ENCODE measurements around the gene UGT2A2. TPM values are rescaled to one million over a fixed set of nuclear protein-coding genes. Genes with fewer than 3 reads are reported as not detected.

Gene UGT2A2
- total and polyA plus RNA-seq, 9 donors: 0.09 TPM; not detected in 8

GRCh38 chr4:69583543-69583942 is 55.9 kb downstream of the UGT2A2 start:
- Histone ChIP-seq H3K27me3 (ENCODE audit: control insufficient read depth, insufficient read depth, low read length) (no peaks in the 10 kb centered on the region), H3K27ac (ENCODE audit: low read length) (no peak overlapping the region), H3K4me3 (ENCODE audit: low read length) (no peak overlapping the region), H3K9me3 (replicated peaks; ENCODE audit: control insufficient read depth, low read depth, low read length) (no peaks in the 10 kb centered on the region), H3K4me1 (ENCODE audit: control insufficient read depth, insufficient read depth, low read length) (no peaks in the 10 kb centered on the region), H3K36me3 (ENCODE audit: control insufficient read depth, insufficient read depth, low read length) (no peaks in the 10 kb centered on the region)
- WGBS (ENCODE audit: insufficient coverage): no CpG with 5 or more reads among the region's 2 CpGs
- DNase-seq: no peak

GRCh38 chr4:69577245-69577644 is 62.2 kb downstream of the UGT2A2 start:
- DNase-seq: no peak
- Histone ChIP-seq H3K36me3 (ENCODE audit: control insufficient read depth, insufficient read depth, low read length) (no peaks in the 10 kb centered on the region), H3K27ac (ENCODE audit: low read length) (no peak overlapping the region), H3K4me1 (ENCODE audit: control insufficient read depth, insufficient read depth, low read length) (no peaks in the 10 kb centered on the region), H3K4me3 (ENCODE audit: low read length) (no peak overlapping the region), H3K27me3 (ENCODE audit: control insufficient read depth, insufficient read depth, low read length) (no peaks in the 10 kb centered on the region), H3K9me3 (replicated peaks; ENCODE audit: control insufficient read depth, low read depth, low read length) (no peaks in the 10 kb centered on the region)
- no CpG with 5 or more reads among the region's 1 CpG for WGBS (ENCODE audit: insufficient coverage)

GRCh38 chr4:69576251-69576877 is 63.1 kb downstream of the UGT2A2 start:
- Histone ChIP-seq H3K27ac (ENCODE audit: low read length) (no peak overlapping the region), H3K27me3 (ENCODE audit: control insufficient read depth, insufficient read depth, low read length) (no peaks in the 10 kb centered on the region), H3K4me3 (ENCODE audit: low read length) (no peak overlapping the region), H3K4me1 (ENCODE audit: control insufficient read depth, insufficient read depth, low read length) (no peaks in the 10 kb centered on the region), H3K36me3 (ENCODE audit: control insufficient read depth, insufficient read depth, low read length) (no peaks in the 10 kb centered on the region), H3K9me3 (replicated peaks; ENCODE audit: control insufficient read depth, low read depth, low read length) (no peaks in the 10 kb centered on the region)
- WGBS (ENCODE audit: insufficient coverage): 95% methylated on average over 20 of the region's 24 CpGs
- no peak for DNase-seq

GRCh38 chr4:69568787-69569186 is 70.7 kb downstream of the UGT2A2 start:
- no peak overlapping the region for H3K4me3 ChIP-seq (ENCODE audit: low read length)
- no peak overlapping the region for H3K27ac ChIP-seq (ENCODE audit: low read length)
- no peaks in the 10 kb centered on the region for H3K9me3 ChIP-seq (replicated peaks; ENCODE audit: control insufficient read depth, low read depth, low read length)
- no peak for DNase-seq
- no peaks in the 10 kb centered on the region for H3K36me3 ChIP-seq (ENCODE audit: control insufficient read depth, insufficient read depth, low read length)
- WGBS (ENCODE audit: insufficient coverage): no CpG with 5 or more reads among the region's 1 CpG
- no peaks in the 10 kb centered on the region for H3K4me1 ChIP-seq (ENCODE audit: control insufficient read depth, insufficient read depth, low read length)
- no peaks in the 10 kb centered on the region for H3K27me3 ChIP-seq (ENCODE audit: control insufficient read depth, insufficient read depth, low read length)

DNA sequence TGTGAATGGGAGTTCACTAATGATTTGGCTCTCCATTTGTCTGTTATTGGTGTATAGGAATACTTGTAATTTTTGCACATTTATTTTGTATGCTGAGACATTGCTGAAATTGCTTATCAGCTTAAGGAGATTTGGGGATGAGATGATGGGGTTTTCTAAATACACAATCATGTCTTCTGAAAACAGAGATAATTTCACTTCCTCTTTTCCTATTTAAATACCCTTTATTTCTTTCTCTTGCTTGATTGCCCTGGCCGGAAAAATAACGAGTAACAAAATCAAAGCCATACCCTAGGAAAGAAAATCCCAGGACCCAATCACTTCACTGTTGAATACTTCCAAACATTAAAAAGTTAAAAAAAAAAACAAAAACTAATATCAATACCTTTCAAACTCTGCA is 76.0 kb downstream of the UGT2A2 start:
- Histone ChIP-seq H3K4me1 (ENCODE audit: control insufficient read depth, insufficient read depth, low read length) (no peaks in the 10 kb centered on the region), H3K27me3 (ENCODE audit: control insufficient read depth, insufficient read depth, low read length) (no peaks in the 10 kb centered on the region), H3K4me3 (ENCODE audit: low read length) (no peak overlapping the region), H3K36me3 (ENCODE audit: control insufficient read depth, insufficient read depth, low read length) (no peaks in the 10 kb centered on the region), H3K9me3 (replicated peaks; ENCODE audit: control insufficient read depth, low read depth, low read length) (no peaks in the 10 kb centered on the region), H3K27ac (ENCODE audit: low read length) (no peak overlapping the region)
- DNase-seq: no peak
- 0% methylated on average over 1 of the region's 2 CpGs for WGBS (ENCODE audit: insufficient coverage)

DNA sequence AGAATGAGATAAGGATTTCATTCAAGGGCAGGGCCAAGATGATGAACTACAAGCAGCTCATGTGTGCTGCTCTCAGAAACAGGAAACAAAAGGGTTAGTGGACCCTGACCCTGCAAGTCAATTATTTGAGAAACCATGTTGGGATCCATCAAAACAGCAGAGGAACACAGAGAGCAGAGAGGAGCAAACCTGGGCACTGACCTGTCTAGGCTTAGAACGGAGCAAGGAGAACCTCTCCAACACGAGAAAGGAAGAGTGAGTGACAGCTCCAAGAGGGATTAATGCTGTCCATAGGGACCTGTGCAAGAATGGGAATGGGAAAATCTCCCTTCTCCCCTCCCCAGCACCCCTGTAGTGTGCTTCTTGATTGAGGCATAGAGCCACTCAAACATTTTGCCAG is 89.8 kb downstream of the UGT2A2 start:
- Histone ChIP-seq H3K36me3 (ENCODE audit: control insufficient read depth, insufficient read depth, low read length) (no peaks in the 10 kb centered on the region), H3K27me3 (ENCODE audit: control insufficient read depth, insufficient read depth, low read length) (no peaks in the 10 kb centered on the region), H3K9me3 (replicated peaks; ENCODE audit: control insufficient read depth, low read depth, low read length) (no peaks in the 10 kb centered on the region), H3K4me1 (ENCODE audit: control insufficient read depth, insufficient read depth, low read length) (no peaks in the 10 kb centered on the region), H3K4me3 (ENCODE audit: low read length) (no peak overlapping the region), H3K27ac (ENCODE audit: low read length) (no peak overlapping the region)
- no CpG with 5 or more reads among the region's 2 CpGs for WGBS (ENCODE audit: insufficient coverage)
- no peak for DNase-seq

DNA sequence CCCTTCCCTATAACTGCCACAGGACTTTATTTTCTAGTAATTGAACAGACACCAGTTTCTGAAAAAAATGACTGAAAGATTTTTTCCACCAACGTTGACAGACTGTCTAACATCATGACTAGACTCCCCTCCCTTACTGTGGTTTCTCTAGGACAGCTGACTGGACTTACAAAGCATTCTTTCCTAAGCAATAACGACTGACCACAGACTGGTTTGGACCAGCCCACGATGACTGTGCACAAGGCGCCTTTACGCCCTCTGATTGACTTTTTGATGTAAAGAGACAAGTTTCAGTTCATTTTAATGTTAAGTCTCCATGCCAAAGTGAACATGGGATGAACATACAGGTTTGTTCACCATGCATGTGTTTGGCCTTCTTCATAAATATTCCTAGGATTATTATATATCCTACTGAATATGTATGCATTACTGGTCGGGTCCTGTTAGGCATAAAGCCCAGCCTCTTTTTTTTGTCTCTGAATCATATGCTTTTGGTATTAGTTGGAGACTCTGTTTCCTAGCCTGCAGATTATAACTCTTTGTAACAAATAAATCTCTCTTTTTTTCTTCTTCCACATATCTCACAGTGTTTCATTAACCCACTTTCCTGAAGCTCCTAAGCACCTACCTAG is 93.2 kb downstream of the UGT2A2 start:
- H3K36me3 ChIP-seq (ENCODE audit: control insufficient read depth, insufficient read depth, low read length): no peaks in the 10 kb centered on the region
- no peak overlapping the region for H3K27ac ChIP-seq (ENCODE audit: low read length)
- peak; percentile 7 for DNase-seq
- H3K4me3 ChIP-seq (ENCODE audit: low read length): no peak overlapping the region
- H3K4me1 ChIP-seq (ENCODE audit: control insufficient read depth, insufficient read depth, low read length): no peaks in the 10 kb centered on the region
- H3K27me3 ChIP-seq (ENCODE audit: control insufficient read depth, insufficient read depth, low read length): no peaks in the 10 kb centered on the region
- 20% methylated on average over 1 of the region's 6 CpGs for WGBS (ENCODE audit: insufficient coverage)
- H3K9me3 ChIP-seq (replicated peaks; ENCODE audit: control insufficient read depth, low read depth, low read length): no peaks in the 10 kb centered on the region

Other genes starting within 250 kb of the UGT2A2 start
- not detected for gene UGT2B4, start 143.7 kb downstream of the UGT2A2 start, total RNA-seq
- under 1 TPM in 3 of 8 donors, not detected in 5; 0.14 to 0.71 (median 0.43) TPM for gene UGT2B4, start 143.7 kb downstream of the UGT2A2 start, polyA plus RNA-seq (ENCODE audit: insufficient read depth in 1 of 8, insufficient read length in 8 of 8, low replicate concordance in 1 of 8)
- 0.31 TPM for gene UGT2A1, start 13.6 kb upstream of the UGT2A2 start, total RNA-seq
- under 1 TPM in 5 of 8 donors, not detected in 3; 0.07 to 0.28 (median 0.09) TPM for gene UGT2A1, start 13.6 kb upstream of the UGT2A2 start, polyA plus RNA-seq (ENCODE audit: insufficient read depth in 1 of 8, insufficient read length in 8 of 8, low replicate concordance in 1 of 8)
- 0.53 TPM for gene SULT1B1, start 121.0 kb upstream of the UGT2A2 start, total RNA-seq
- 1 to 10 TPM in 3 of 8 donors, under 1 TPM in 5; 0.36 to 9.3 (median 0.52) TPM for gene SULT1B1, start 121.0 kb upstream of the UGT2A2 start, polyA plus RNA-seq (ENCODE audit: insufficient read depth in 1 of 8, insufficient read length in 8 of 8, low replicate concordance in 1 of 8)
- 34.8 TPM for gene SULT1E1, start 220.5 kb upstream of the UGT2A2 start, total RNA-seq
- 10 to 100 TPM; 27.6 to 68.5 (median 35.6) TPM for gene SULT1E1, start 220.5 kb upstream of the UGT2A2 start, polyA plus RNA-seq (ENCODE audit: insufficient read depth in 1 of 8, insufficient read length in 8 of 8, low replicate concordance in 1 of 8)

Data from muscle of leg (tissue), 11 donors.